Cardiac muscle cell (in vitro differentiated cells and primary cell): ENCODE data around the gene EFCAB5. TPM values are rescaled to one million over a fixed set of nuclear protein-coding genes. Genes with fewer than 3 reads are reported as not detected.
A peak's percentile ranks its signal among the peaks of the same experiment; 100 is the strongest.

Experiments used
- DNase-seq, 2 donors: peaks; one replicate each; pipeline versions ENCODE4 v3.0.0 to v3.0.0-alpha.2; 2010 to 2017; ENCODE audit warnings: low read depth in 1 of 2, low spot score in 1 of 2
- H3K27ac ChIP-seq: fragments of 200-600 bp; sonication (generic); 2 replicates; pipeline ENCODE4 v1.5.1; 2016
- H3K27me3 ChIP-seq: fragments of 200-600 bp; sonication (generic); 2 replicates; pipeline ENCODE4 v1.6.0; 2016; ENCODE audit warnings: control low read depth
- H3K36me3 ChIP-seq: fragments of 200-600 bp; sonication (generic); 2 replicates; pipeline ENCODE4 v1.5.1; 2016; ENCODE audit warnings: control low read depth
- H3K4me1 ChIP-seq: fragments of 200-600 bp; sonication (generic); 2 replicates; pipeline ENCODE4 v1.8.1; 2017; ENCODE audit warnings: low read depth, mild to moderate bottlenecking, mixed run types
- H3K4me3 ChIP-seq: fragments of 200-600 bp; sonication (generic); 2 replicates; pipeline ENCODE4 v1.5.1; 2016; ENCODE audit warnings: mild to moderate bottlenecking
- H3K9me3 ChIP-seq: fragments of 200-600 bp; sonication (generic); 2 replicates; pipeline ENCODE4 v1.5.1; 2017; ENCODE audit warnings: low read depth, mild to moderate bottlenecking, control low read depth
- CTCF ChIP-seq: IDR thresholded peaks from 2 replicates; pipeline ENCODE4 v1.5.1; 2012; ENCODE audit warnings: low read depth, mild to moderate bottlenecking, low read length
- polyA plus RNA-seq: library from polyadenylated mRNA; unstranded; fragments of >200 nt; fragmentation: Nextera tagmentation; extraction: Ambion mirVana; gene quantifications from 2 replicates; pipeline ENCODE4 v1.2.1, GENCODE V29; 2016
- total RNA-seq: library from RNA; depleted of rRNA; stranded (reverse); fragments of >200 nt; gene quantifications from 2 replicates; pipeline ENCODE4 v1.2.3, GENCODE V29; 2016

EFCAB5 gene
- total and polyA plus RNA-seq, 2 experiments from 2014 or later: 0.12 to 1.5 TPM

- Histone ChIP-seq H3K36me3 (no peaks in the 10 kb centered on the region), H3K9me3 (no peaks in the 10 kb centered on the region), H3K4me1 (no peaks in the 10 kb centered on the region), H3K4me3 (no peak overlapping the region), H3K27me3 (peaks cover 13% of the 10 kb centered on the region), H3K27ac (no peak overlapping the region)
- peak in 1 of 2 donors; percentile 41 for DNase-seq
- TF ChIP-seq CTCF: no peak
Observed at GRCh38 chr17:30091121-30091670, 149.8 kb downstream of the EFCAB5 start.

- no peak for TF ChIP-seq CTCF
- H3K36me3 ChIP-seq: no peaks in the 10 kb centered on the region
- no peaks in the 10 kb centered on the region for H3K4me1 ChIP-seq
- DNase-seq: peak in 1 of 2 donors; percentile 80
- no peak overlapping the region for H3K27ac ChIP-seq
- H3K4me3 ChIP-seq: no peak overlapping the region
- H3K27me3 ChIP-seq: peaks cover 13% of the 10 kb centered on the region
- H3K9me3 ChIP-seq: no peaks in the 10 kb centered on the region
Observed at GRCh38 chr17:30091771-30092170, 150.3 kb downstream of the EFCAB5 start.

GRCh38 chr17:30092886-30093285 lies 151.5 kb downstream of the EFCAB5 start:
- no peak overlapping the region for H3K4me3 ChIP-seq
- no peak for TF ChIP-seq CTCF
- no peak overlapping the region for H3K27ac ChIP-seq
- H3K9me3 ChIP-seq: no peaks in the 10 kb centered on the region
- no peak for DNase-seq
- peaks cover 13% of the 10 kb centered on the region for H3K27me3 ChIP-seq
- H3K4me1 ChIP-seq: no peaks in the 10 kb centered on the region
- no peaks in the 10 kb centered on the region for H3K36me3 ChIP-seq

DNA sequence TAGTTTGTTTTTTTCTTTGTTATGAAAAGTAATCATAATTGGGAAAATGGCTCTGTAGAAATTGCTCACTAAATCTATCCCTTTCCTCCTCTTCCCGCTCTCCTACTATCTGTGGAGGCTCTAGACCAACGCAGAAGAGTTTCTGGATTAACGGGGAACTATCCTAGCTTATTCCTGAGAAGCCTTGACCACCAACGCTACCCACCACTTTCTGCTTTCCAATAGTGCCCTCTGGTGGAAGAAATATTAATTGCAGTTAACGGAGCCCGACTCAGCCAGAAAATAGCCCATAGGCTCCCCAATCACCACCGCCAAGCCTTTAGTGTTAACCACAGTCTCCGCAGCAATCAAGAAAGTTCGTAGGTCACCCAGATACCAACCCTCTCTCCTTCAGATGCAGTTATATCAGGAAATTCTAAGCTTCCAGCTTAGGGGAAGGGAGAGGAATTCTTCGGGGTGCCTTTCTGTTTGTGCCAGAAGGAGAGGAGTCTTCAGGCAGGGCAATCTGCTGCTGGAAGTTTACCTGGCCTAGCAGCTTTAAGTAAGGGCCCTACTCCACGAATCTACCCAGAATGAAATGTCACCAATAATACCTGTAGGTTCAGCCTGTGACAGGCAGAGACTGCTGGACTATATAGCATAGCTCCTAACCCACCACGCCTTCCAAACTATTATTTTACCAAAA lies 152.2 kb downstream of the EFCAB5 start:
- Histone ChIP-seq H3K27me3 (peaks cover 13% of the 10 kb centered on the region), H3K27ac (no peak overlapping the region), H3K4me1 (no peaks in the 10 kb centered on the region), H3K4me3 (no peak overlapping the region), H3K36me3 (no peaks in the 10 kb centered on the region), H3K9me3 (no peaks in the 10 kb centered on the region)
- peak; percentile 64 for TF ChIP-seq CTCF
- peak; percentile 76 for DNase-seq

GRCh38 chr17:30095507-30096244 lies 154.2 kb downstream of the EFCAB5 start:
- no peak overlapping the region for H3K4me3 ChIP-seq
- DNase-seq: peak; percentile 67 to 84
- peaks cover 13% of the 10 kb centered on the region for H3K27me3 ChIP-seq
- no peak overlapping the region for H3K27ac ChIP-seq
- H3K9me3 ChIP-seq: no peaks in the 10 kb centered on the region
- TF ChIP-seq CTCF: peak; percentile 68
- no peaks in the 10 kb centered on the region for H3K4me1 ChIP-seq
- H3K36me3 ChIP-seq: no peaks in the 10 kb centered on the region
